ENCODE data around the gene CEP295NL.

DNA sequence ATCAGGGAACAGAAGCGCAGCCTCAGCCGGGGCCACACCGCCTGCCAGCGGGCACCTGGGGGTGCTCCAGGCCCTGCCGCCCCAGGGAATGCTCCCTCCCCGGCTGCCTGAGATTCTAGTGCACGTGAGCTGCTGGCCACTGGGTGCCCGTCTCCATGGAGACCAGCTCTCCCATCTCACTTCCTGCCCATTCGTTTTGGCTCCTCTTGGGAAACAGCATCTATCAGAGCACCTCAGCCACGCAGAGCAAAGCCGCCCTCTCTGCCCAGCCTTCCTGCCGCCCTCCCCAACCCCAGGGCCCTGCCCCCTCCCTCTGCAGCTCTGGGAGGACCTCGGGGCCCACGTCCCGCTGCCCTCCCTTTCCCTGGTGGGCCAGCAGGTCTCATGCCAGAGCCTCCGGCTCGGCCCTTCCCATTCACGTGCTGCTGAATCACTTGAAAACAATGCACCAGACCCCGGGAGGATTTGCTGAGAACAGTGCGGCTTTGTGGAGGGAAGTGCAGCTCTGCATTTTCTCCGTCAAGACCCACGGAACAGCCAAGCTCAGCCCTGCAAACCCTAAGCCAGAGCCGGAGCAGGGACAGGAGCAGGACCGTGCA lies 19.4 kb downstream of the CEP295NL start:
- no peak for TF ChIP-seq ARNT (IDR thresholded peaks at IDR 0.05)
- no peak for TF ChIP-seq BHLHE40 (IDR thresholded peaks at IDR 0.05; ENCODE audit: borderline replicate concordance)
- no peak for TF ChIP-seq SP1 (IDR thresholded peaks at IDR 0.05)
- no peak for TF ChIP-seq HDGF (IDR thresholded peaks at IDR 0.05; ENCODE audit: borderline replicate concordance)
- TF ChIP-seq FOXA1 (IDR thresholded peaks at IDR 0.05): no peak
- TF ChIP-seq FOXK2 (IDR thresholded peaks at IDR 0.05): no peak
- no peak for TF ChIP-seq ZNF384 (IDR thresholded peaks at IDR 0.05)
- no peak for TF ChIP-seq SUZ12 (IDR thresholded peaks at IDR 0.05)
- no peak for TF ChIP-seq TARDBP (IDR thresholded peaks at IDR 0.05)
